Measurements from ENCODE around the gene GTF3A.
A peak's percentile ranks its signal among the peaks of the same experiment; 100 is the strongest.

The GTF3A gene

DNA sequence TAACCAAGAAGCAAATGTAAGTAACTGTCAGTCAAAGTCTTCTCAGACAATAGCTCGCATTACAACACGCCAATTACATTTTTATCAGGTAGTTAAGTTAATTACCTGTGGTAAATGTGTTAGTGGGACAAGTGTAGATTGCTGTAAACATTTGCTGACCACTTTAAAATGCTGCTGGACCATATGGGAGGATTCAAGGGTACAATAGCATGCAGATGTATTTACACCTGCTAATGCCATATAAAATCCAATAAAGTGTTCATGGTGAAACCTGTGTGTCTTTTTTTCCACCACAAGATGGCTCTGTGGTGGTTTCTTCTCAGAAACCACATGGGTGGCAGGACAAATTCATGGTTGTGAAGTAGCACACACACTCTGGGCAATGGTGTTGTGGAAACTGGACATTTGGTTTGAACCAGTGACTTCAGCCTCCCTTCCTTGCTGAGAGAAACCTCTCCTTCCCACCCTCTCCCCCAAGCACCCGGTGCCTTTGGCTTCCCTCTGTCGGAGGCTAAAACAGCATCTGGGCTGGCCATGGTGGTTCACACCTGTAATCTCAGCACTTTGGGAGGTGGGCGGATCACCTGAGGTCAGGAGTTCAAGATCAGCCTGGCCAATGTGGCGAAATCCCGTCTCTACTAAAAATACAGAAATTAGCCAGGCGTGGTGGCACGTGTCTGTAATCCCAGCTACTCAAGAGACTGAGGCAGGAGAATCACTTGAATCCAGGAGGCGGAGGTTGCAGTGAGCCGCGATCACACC, 18.1 kb upstream of the GTF3A start:
- DNase-seq = peak; percentile 23

DNA sequence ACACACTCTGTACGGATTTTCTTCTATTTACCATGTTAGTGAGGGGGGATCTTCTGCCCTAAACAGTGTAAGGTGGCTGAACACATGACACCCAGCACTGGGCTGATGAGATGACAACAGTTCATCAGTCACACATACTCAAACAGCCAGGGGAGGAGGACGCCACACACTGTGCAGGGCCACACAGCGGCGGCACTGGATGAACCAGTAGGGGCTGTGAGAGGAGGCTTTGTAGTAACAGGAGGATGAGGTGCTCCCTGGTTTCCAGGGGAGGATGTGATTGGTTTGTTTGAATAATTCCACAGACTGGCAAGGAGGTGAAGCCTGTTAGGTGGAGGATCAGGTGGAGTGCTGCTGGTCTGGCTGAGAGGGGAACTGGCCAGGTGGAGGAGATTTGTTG, 16.3 kb upstream of the GTF3A start:
- DNase-seq = no peak

DNA sequence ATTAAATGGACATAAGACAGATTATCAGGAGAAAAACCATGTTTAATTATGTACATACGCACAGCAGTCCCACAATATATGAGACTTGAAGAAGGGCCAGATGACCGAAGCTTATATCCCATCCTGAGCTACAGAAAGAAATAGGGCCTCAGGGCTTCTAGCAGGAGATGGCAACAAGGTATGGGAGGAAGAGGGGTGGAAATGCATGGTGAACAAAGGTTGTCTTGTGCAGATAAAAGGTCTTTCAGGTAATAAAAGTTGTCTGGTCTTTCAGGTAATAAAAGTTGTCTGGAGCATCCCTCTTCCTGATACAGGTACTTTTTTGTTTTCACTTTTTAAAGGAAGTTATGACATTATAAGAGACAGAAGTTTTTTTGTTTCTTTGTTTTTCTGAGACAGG, 15.4 kb upstream of the GTF3A start:
- no peak for DNase-seq

DNA sequence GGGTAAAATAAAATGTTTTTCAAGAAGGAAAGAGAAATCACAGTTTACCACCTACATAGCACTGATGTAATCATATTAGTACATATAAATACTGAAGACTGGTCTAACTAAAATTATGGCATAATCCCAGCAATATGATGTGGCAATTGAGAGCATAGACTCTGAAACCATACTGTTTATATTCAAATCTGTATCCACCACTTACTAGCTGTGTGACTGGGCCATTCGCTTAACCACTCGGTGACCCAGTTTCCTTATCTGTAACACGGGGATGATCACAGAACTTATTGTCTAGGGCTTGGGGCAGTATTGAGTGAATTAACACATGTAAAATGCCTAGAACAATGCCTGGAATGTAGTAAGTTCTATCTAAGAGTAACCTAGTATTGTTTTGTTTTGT, 13.1 kb upstream of the GTF3A start:
- no peak for DNase-seq

DNA sequence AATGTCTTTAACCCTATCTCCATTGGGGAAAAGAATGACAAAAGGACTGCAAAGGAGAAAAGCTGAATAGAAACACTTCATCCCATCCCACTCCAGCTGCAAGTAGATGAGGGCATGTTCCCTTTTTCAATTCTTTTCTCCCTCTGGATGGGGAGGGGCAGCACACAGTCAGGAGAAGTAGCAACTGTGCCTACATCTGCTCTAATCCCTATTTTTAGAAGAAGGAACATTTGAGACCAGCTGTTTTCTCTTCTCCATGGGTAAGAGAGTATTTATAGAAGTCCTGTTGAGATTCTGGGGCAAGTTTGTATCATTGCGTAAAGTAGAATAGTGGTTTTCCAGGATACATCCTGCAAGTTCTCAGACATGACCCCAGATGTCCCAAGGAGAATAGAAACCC, 9.3 kb upstream of the GTF3A start:
- no peak for DNase-seq

DNA sequence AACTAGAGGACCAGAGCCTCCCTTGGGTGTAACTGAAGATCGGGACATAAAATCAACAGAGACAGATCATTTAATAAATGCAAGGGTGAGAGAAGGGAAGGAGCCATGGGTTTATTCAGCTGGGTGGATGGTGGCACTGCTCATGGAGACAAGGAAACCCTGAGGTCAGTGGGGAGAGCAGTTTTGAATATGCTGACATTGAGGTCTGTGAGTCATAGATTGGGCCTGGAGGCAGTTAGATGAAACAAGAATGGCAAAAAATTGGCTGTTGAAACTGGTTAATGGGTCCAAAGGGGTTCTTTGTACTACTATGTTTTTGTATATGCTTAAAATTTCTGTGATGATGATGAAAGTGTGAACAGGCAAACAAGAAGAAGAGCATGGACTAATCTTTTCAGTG, 5.1 kb upstream of the GTF3A start:
- DNase-seq = no peak

DNA sequence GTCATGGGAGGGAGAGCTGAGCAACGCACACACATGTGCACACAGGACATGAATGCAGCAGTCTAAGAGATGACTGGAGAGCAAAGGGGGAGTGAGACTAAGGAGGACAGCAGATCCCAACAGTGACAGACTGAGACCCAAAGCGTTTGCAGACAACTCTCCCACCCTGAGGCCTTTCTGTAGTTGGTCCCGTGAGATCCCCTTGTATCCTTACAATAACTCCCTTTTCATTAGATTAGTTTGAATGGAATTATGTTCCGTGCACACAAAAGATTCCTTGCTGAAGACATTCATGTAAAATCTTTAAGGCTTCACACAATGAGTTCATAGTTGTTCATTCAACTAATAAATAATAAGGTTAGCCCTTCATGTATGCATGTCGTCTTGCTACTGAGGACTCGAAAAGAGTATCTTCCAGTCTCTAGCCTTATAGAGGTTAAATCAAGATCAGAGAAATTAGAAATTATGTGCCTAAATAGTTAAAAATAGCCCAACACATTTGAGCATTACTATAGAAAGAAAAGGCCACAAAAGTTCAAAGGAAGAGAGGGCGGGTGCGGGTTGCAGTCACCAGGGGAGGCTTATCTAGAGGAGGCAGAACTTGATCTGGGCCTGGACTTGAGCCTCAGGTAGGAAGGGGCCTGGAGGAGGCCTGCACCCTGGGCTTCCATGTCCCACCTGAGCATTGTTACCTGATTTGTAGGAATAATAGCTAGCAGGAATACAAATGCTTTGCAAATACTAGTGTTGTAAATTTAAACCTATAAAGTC, 3.1 kb upstream of the GTF3A start:
- no peak for DNase-seq

DNA sequence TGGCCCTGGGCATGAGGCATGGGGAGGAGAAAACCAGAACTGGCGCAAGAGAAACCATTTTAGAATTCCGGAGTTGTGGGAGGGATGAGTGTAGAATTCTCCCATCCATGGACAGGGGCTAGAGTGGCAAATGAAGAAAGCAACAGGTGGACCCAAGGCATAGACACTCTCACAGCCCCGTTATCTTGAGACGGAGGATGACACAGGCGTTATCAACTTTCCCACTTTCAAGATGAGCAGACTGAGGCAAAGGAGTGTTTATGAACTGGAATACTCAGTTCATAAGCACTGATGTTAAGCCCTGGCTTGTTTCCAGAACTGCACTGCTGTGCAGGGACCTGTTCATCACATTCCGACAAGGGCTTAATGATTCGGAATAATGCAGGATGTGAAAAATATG, 1.1 kb upstream of the GTF3A start:
- DNase-seq = no peak

DNA sequence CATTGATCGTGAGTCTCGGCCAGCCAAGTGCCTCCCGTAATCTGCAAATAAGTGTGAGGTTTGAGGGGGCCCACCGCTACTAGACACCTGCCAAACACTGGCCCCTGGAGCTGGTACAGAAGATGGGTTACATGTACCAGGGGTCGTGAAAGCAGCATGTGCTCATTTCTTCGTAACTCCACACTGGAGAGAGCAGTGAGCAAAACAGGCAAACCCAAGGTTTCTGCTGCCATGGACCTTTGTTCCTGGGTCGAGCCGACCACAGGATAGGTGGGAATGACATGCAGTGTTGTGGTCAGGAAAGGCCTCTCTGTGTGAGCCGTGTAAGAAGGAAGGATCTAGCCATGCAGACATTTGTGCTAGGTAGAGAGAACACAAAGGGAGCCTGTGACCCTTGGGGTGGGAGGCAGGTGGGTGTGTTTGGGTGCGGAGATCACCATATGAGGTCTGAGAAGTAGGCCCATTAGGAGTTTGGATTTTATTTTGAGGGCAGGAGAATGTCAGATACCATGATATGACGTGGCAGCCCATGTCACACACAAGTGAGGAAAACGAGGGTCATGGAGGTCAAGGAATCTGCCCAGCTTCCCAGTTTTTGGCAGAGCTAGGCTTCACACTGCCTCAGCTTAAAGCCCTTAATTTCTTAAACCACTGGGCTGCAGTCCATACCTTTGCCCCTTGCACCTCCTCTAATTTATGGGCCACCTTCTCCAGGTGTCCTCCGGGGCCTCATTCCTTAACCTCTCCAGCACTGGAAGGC, 919 bp downstream of the GTF3A start:
- no peak for DNase-seq

DNA sequence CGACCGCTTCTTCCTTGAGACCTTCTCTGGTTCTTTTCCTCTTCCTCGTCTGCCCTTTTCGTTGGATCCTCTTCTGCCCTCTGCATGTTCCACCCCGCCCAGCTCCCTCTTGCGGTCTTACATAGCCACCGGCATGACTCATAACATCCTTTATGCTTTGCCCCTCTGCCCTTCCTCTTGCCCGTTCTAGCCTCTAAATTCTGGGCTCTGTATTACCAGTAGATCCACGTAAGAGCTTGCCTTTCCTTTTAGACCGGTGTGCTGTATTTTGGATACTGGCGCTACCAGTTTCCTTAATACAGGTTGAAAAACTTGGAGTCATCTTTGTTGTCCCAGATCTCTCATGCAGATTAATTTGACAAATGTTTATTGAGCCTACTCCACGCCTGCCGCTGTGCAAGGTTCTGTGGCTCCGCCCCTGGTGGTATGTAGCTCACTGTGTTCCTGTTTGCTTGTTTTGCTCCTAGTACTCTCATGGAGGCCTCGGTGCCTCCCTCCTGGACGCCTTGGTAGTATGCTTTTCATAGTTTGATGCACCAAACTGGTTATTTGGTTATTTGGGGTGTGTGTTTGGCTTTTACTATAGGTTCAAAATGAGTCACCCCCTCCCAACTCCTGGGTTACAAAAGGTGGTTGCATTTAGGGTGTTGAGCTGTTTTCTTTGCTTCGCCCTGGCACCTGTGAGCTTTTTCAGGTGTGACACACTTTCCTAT, 1.7 kb downstream of the GTF3A start:
- peak; percentile 67 for DNase-seq

DNA sequence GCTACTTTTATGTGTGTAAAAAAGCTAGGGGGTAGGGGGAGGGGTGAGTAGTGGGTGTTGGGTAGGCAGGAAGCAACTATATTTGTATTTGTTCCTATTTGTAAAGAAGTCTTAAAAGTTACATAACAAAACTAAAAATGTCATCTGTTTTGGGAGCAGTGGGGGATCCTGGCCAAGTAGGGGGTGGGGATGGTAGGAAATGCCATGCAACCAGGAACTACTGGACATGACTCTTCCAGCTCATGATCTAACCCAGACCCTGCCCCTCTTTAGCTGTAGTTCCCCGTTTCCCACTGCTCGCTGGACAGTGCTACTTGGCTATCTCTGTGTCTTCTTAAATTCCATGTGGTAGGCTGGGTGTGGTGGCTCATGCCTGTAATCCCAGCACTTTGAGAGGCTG, 3.2 kb downstream of the GTF3A start:
- no peak for DNase-seq

DNA sequence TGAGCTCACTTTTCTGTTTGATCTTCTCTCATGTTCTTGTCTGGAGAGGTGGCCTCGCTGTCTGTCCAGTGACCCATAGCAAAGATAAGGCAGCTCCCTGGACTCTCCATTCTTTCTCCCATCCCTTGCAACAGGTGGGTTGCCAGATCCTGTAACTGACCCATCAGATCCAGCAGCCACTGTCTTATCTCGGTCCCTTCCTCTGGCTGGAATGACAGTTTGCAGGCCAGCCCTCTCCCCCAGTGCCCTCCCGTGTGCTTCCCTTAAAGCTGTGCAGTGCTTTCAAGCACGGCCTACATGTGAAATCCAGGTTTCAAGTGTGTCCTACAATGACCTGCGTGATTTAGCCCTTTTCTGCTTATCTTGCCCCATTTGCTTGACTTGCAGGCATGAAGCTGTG, 3.7 kb downstream of the GTF3A start:
- DNase-seq = no peak

DNA sequence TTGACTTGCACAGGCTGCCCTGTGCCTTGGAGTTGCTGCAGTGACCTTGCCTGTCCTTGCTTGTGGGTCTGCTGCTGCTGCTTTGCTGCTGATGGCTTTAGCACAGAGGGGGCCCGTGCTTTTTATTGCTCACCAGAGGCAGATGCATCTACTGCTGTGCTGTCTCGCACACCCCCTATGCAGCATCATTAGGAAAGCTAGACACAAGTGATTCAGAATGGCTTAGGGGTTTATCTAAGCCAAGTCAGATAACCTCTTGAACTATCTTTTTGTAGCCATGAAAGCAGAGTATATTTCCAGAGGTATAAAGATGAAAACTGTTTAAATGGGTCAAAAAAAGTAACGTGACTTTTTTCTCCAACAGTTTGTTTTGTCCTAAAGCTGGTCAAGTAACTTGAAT, 7.8 kb downstream of the GTF3A start:
- DNase-seq = no peak

DNA sequence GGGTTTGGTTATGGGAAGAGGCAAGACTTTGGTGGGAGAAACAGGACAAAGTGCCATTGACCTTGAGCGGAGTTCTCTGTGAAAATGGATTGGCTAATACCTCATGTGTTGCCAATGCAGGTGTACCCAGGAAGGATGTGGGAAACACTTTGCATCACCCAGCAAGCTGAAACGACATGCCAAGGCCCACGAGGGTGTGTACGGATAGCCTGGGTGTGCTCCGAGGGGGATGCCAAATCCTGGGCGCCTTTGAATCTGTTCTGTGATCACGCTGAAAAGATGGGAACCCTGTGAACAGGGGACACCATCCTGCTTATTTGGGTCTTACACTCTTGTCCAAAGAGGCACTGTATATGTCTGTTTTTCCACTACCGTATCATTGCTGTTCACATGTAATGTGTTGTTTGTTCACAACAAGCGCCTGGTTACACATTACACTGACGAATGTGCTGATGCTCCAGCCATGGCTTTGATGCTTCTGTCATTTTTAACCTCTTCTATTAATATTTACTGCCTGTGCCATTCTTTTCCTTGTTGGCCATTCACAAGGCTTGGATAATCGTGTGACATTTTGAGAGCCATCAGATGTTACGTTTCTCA, 8.3 kb downstream of the GTF3A start:
- DNase-seq = no peak

DNA sequence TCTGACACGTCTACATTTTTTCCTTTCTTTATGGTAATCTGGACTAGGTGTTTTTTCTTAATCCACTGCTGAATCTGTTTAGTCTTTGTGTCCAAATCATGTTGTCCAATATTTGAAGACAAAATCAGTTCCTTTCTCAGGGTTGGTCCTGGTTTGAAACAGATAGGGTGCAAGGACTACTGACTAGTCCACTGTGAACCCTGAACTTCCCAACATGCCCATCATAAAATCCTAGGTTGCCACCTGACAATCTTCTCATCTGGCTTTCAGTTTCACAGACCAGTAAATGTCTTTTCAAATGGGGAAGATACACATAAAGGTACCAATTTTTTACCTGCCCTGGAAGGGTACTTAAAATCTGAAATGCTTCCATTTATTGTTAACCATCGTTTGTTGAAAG, 12.7 kb downstream of the GTF3A start:
- DNase-seq = no peak

DNA sequence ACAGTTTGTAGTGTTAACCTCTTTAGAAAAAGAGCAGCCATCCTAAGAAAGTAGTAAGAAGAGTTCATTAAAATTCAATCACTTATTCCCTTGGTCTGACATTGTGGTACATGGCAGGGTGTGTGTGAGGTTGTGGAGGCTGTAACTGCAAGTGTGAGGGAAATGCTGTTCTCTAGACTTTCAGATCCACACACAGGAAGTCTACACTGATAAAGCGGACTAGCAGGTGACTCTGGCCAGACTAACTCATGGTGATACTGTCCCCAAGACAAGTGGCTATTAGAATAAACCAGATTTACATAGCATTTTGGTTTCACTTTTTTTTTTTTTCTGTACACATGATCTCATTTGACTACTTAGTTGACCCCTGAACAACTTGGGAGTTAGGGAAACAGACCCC, 16.0 kb downstream of the GTF3A start:
- DNase-seq = no peak

DNA sequence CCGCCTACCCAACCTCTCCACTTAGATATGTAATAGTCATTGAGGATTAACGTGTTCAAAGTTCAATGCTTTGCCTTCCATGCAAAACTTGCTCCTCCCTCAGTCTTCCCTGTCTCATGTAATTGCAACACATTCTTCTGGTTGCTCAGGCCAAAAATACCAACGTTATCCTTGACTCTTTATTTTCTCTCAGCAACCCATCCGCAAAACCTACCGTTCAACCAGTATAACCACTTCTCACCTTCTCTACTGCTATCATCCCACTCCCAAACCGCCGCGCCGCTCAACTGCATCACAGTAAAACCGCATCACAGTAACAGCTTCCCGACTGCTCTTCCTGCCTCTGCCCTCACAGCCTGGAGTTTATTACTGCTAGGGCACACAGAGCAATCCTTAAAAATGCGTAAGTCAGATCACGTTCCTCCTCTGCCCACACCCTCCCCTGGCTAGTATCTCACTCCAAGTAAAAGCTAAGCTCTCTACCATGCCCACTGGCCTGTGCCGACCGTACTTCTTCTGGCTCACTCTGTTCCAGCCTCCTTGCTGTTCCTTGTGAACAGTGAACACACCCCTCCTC, 17.7 kb downstream of the GTF3A start:
- no peak for DNase-seq

DNA sequence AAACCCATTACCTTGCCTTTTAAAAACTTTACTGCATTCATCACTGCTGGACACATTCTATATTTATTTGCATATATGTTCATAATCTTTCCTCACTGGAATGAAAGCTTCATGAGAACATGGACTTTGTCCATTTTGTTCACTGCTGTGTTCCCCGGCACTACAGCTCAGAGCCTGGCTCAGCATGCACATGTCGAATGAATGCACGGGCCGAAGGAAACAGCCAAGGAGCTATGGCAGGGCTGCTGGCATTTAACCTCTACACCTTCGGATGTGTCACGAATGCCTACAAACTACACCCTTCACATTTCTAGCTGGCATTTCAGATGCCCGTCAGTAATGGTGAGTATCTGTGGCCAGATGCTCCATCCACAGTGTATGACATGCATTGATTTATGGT, 18.4 kb downstream of the GTF3A start:
- DNase-seq = no peak

DNA sequence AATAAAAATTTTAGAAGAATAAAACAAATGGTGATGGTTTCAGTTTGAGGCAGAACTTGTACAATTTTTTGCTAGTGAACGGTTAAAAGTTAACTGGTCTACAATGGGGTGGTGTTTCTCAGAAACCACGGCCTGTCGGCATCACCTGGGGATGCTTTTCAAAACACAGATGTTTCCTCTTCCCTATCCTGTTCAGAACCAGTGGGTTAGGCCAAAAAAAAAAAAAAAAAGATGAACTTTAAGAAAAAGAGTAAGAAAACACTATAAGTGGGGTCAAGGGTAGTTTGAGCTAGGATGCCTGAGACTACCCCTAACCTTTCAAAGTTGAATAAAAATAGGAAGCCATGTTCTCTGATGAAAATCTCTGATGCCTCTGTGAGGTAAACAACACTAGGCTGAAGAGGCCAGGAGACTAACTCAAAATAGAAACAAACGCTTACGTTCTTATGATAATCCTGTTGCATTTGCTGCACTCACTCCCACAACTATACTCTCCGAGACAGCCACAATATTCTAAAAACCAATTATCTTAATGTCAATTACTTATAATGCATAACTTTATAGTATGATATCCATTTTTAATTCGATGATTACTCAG, 22.7 kb downstream of the GTF3A start:
- DNase-seq = no peak

DNA sequence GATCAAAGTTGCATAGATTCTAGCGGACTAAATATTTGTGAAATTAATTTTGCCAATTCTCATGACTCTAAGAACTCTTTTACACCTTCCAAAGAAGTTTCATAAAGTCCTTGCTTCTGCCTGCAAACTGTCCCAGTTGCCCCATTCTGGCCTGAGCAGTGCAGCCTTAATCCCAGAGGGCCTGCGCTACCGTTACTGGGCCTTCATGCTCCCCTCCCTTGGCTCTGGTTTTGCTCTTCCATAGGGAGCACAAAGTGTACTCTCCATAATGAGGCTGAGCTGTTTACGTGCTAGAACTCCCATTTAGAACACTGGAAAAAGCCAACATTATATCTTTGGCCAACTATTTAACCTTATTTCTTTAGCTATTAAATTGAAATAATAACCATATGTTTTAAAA, 23.9 kb downstream of the GTF3A start:
- no peak for DNase-seq

DNA sequence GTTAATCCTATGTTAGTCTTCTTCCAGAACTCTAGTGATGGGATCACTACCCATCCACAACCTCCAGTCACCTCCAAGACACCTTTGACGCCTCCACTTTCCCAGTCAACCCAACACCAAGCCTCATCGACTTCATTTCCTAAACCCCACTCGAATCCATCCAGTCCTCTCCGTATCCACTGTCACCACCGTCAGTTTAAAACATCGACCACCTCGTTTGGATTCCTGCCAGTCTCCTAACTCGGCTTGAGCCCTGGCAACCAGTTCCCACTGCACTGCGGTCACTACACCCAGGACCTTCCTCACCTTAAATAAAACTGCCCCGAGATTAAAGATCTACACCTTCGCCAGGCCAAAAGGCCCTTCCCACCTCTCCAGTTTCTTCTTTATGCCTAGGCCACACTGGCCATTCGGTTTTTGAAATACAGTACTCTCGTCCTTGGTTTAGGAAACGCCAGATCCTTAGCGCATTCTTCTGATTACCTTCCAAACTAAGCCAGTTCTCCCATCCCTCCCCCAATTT, 24.7 kb downstream of the GTF3A start:
- no peak for DNase-seq

Measured in DMS153 (cell line).